HepG2 (cell line): ENCODE results near the gene RBMS2. TPM values are rescaled to one million over a fixed set of nuclear protein-coding genes. Genes with fewer than 3 reads are reported as not detected.

Experiments
- ATF3 ChIP-seq: sonication (generic); formaldehyde crosslinking; IDR thresholded peaks from 2 replicates; pipeline ENCODE4 v1.4.0; 2020; ENCODE audit warnings: missing genetic modification reagents
- CBX2 ChIP-seq, 2 experiments: fragments of 200-600 bp in 1 of 2; sonication (generic); formaldehyde crosslinking in 1 of 2; IDR thresholded peaks; 2 replicates each; pipeline versions ENCODE4 v1.7.0 to v1.8.1; 2018 to 2022; ENCODE audit warnings: low read depth in 2 of 2, low read length in 1 of 2, mild to moderate bottlenecking in 1 of 2, missing genetic modification reagents in 1 of 2
- PAX8 ChIP-seq: sonication (generic); formaldehyde crosslinking; IDR thresholded peaks from 2 replicates; pipeline ENCODE4 v1.8.0; 2022; ENCODE audit warnings: mild to moderate bottlenecking, missing genetic modification reagents, borderline replicate concordance
- RARA ChIP-seq: IDR thresholded peaks from 2 replicates; pipeline ENCODE4 v1.6.1; 2016; ENCODE audit warnings: missing genetic modification reagents, missing compliant biosample characterization
- REL ChIP-seq: sonication (generic); formaldehyde crosslinking; conservative IDR thresholded peaks from 2 replicates; pipeline ENCODE4 v1.8.0; 2022; ENCODE audit warnings: mild to moderate bottlenecking, missing genetic modification reagents, moderate library complexity
- SALL1 ChIP-seq: sonication (generic); formaldehyde crosslinking; IDR thresholded peaks from 2 replicates; pipeline ENCODE4 v1.8.0; 2022; ENCODE audit warnings: mild to moderate bottlenecking, missing genetic modification reagents
- SKIL ChIP-seq: sonication (generic); formaldehyde crosslinking; IDR thresholded peaks from 2 replicates; pipeline ENCODE4 v1.8.0; 2022; ENCODE audit warnings: missing genetic modification reagents, mild to moderate bottlenecking, moderate library complexity, borderline replicate concordance
- SPEN ChIP-seq: sonication (generic); formaldehyde crosslinking; IDR thresholded peaks from 2 replicates; pipeline ENCODE4 v1.5.1; 2020; ENCODE audit warnings: low read depth, mild to moderate bottlenecking, missing genetic modification reagents
- THAP11 ChIP-seq: IDR thresholded peaks from 2 replicates; pipeline ENCODE4 v1.6.1; 2016; ENCODE audit warnings: missing biosample characterization, missing genetic modification reagents
- XBP1 ChIP-seq: sonication (generic); formaldehyde crosslinking; IDR thresholded peaks from 2 replicates; pipeline ENCODE4 v1.5.0; 2020; ENCODE audit warnings: missing genetic modification reagents
- ZNF256 ChIP-seq: sonication (generic); formaldehyde crosslinking; conservative IDR thresholded peaks from 2 replicates; pipeline ENCODE4 v1.4.0; 2020; ENCODE audit warnings: missing genetic modification reagents
- ZNF326 ChIP-seq: sonication (generic); formaldehyde crosslinking; IDR thresholded peaks from 2 replicates; pipeline ENCODE4 v1.4.0; 2020; ENCODE audit warnings: missing genetic modification reagents, borderline replicate concordance
- ZNF501 ChIP-seq: sonication (generic); formaldehyde crosslinking; IDR thresholded peaks from 2 replicates; pipeline ENCODE4 v1.5.1; 2020; ENCODE audit warnings: mild to moderate bottlenecking, moderate library complexity, missing genetic modification reagents
- ZNF605 ChIP-seq: sonication (generic); formaldehyde crosslinking; IDR thresholded peaks from 2 replicates; pipeline ENCODE4 v1.8.0; 2022; ENCODE audit warnings: mild to moderate bottlenecking, missing genetic modification reagents
- ZNF674 ChIP-seq: sonication (generic); formaldehyde crosslinking; IDR thresholded peaks from 2 replicates; pipeline ENCODE4 v1.5.0; 2020; ENCODE audit warnings: low read depth, mild to moderate bottlenecking, missing genetic modification reagents
- ZNF777 ChIP-seq: sonication (generic); formaldehyde crosslinking; IDR thresholded peaks from 2 replicates; pipeline ENCODE4 v1.4.0; 2020; ENCODE audit warnings: missing genetic modification reagents
- ZNF782 ChIP-seq: sonication (generic); formaldehyde crosslinking; IDR thresholded peaks from 2 replicates; pipeline ENCODE4 v1.4.0; 2020; ENCODE audit warnings: missing genetic modification reagents, mild to moderate bottlenecking, borderline replicate concordance
- polyA plus RNA-seq, 8 experiments: library from polyadenylated mRNA; depleted of rRNA in 3 of 8; stranded (reverse) in 7 of 8; unstranded in 1 of 8; fragments of >200 nt; fragmentation: Illumina TruSeq in 4 of 8; extraction: Trizol in 4 of 8; gene quantifications; 2 replicates each; pipeline versions ENCODE4 v1.2.1 to v1.2.3, GENCODE V29; 2011 to 2016; ENCODE audit warnings: low read depth in 4 of 8, missing spikeins in 1 of 8, mixed read lengths in 1 of 8; ENCODE audit not compliant: insufficient read depth in 1 of 8
- total RNA-seq, 5 experiments: library from RNA; depleted of rRNA; stranded (reverse); fragments of >200 nt; fragmentation: Illumina TruSeq; extraction: Trizol; gene quantifications; 2 replicates each; pipeline ENCODE4 v1.2.3, GENCODE V29; 2016; ENCODE audit warnings: low read depth in 1 of 5
- TF ChIP-seq, protein P1 (sequence below): sonication (generic); formaldehyde crosslinking; IDR thresholded peaks from 2 replicates; pipeline ENCODE4 v1.5.0; 2020; ENCODE audit warnings: mild to moderate bottlenecking, missing genetic modification reagents, borderline replicate concordance
- TF ChIP-seq, protein P2 (sequence below): IDR thresholded peaks from 2 replicates; pipeline ENCODE4 v1.6.1; 2018; ENCODE audit warnings: missing genetic modification reagents, mild to moderate bottlenecking, missing compliant biosample characterization
- TF ChIP-seq, protein P3 (sequence below): sonication (generic); formaldehyde crosslinking; conservative IDR thresholded peaks from 2 replicates; pipeline ENCODE4 v1.4.0; 2020; ENCODE audit warnings: missing genetic modification reagents

RBMS2 gene
- total and polyA plus RNA-seq, 2 of the 13 experiments (the other 11 are each of a cell fraction or from before 2014, with no cell fraction given) = 0.53 to 7.4 TPM

DNA sequence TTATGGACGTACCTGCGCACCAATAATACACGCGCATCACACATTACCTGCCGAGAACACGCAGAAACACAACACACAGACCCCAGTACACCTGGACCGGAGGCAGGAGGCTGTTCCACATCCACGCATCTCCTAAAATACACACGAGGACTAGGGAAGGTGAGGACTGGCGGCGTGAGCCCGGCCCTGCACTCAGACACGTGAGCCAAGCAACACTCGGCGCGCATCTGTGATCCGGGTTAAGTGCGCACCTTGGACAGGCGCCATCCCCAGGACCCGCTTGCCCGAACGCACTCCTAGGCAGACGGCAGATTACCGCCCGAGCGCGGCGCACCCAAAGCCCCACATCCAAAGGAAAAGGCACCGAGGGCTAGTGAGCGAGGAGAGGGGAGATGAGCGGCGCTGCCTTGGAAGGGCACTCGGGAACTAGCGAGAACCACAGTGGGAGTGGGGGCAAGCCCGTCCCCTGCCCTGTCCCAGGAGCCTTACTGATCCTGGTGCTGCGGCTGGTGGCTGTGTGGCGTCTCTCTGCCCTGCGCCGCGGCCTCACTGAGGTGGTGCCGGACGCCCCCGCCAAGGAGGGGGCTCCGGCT, 34.1 kb upstream of the RBMS2 start (continued):
- TF ChIP-seq PAX8 = no peak; the same call in 1 of the 2 replicates
- no peak; the same call in 1 of the 2 replicates for TF ChIP-seq RARA (CRISPR knock-in tag)
- TF ChIP-seq ZNF256 (CRISPR knock-in tag) = no peak
- TF ChIP-seq SPEN (CRISPR knock-in tag) = peak; percentile 31; the same call in 1 of the 2 replicates
- no peak for TF ChIP-seq ZNF326
- TF ChIP-seq REL (CRISPR knock-in tag) = peak; percentile 53; the same call in 1 of the 2 replicates
- TF ChIP-seq SALL1 = no peak; the same call in 1 of the 2 replicates
- TF ChIP-seq ZNF501 (CRISPR knock-in tag) = peak; percentile 66; the same call in 1 of the 2 replicates
- TF ChIP-seq ZNF674 (CRISPR knock-in tag) = no peak
- TF ChIP-seq THAP11 (CRISPR knock-in tag) = no peak
- TF ChIP-seq ZNF782 (CRISPR knock-in tag) = peak; percentile 77; the same call in 1 of the 2 replicates
- TF ChIP-seq ZNF777 (CRISPR knock-in tag) = peak; percentile 58
- TF ChIP-seq SKIL = no peak
- TF ChIP-seq, protein P1, sequence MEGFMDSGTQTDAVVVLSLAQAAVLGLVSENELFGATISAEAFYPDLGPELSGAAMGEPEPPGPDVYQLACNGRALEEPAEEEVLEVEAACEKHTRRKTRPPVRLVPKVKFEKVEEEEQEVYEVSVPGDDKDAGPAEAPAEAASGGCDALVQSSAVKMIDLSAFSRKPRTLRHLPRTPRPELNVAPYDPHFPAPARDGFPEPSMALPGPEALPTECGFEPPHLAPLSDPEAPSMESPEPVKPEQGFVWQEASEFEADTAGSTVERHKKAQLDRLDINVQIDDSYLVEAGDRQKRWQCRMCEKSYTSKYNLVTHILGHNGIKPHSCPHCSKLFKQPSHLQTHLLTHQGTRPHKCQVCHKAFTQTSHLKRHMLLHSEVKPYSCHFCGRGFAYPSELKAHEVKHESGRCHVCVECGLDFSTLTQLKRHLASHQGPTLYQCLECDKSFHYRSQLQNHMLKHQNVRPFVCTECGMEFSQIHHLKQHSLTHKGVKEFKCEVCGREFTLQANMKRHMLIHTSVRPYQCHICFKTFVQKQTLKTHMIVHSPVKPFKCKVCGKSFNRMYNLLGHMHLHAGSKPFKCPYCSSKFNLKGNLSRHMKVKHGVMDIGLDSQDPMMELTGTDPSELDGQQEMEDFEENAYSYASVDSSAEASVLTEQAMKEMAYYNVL (CRISPR knock-in tag) = peak; percentile 26; the same call in 1 of the 2 replicates
- TF ChIP-seq, protein P2, sequence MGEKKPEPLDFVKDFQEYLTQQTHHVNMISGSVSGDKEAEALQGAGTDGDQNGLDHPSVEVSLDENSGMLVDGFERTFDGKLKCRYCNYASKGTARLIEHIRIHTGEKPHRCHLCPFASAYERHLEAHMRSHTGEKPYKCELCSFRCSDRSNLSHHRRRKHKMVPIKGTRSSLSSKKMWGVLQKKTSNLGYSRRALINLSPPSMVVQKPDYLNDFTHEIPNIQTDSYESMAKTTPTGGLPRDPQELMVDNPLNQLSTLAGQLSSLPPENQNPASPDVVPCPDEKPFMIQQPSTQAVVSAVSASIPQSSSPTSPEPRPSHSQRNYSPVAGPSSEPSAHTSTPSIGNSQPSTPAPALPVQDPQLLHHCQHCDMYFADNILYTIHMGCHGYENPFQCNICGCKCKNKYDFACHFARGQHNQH (CRISPR knock-in tag) = 0 out of 2 replicates have a peak, but pooled peaks have one; percentile 1
- TF ChIP-seq ATF3 = peak; percentile 50; the same call in 1 of the 2 replicates
- TF ChIP-seq CBX2 (IDR thresholded peaks at IDR 0.05; ENCODE audit: low read depth, low read length) = no peak
- no peak for TF ChIP-seq CBX2 (CRISPR knock-in tag; IDR thresholded peaks at IDR 0.05; ENCODE audit: low read depth)
- no peak for TF ChIP-seq ZNF605 (CRISPR knock-in tag)
- TF ChIP-seq, protein P3, sequence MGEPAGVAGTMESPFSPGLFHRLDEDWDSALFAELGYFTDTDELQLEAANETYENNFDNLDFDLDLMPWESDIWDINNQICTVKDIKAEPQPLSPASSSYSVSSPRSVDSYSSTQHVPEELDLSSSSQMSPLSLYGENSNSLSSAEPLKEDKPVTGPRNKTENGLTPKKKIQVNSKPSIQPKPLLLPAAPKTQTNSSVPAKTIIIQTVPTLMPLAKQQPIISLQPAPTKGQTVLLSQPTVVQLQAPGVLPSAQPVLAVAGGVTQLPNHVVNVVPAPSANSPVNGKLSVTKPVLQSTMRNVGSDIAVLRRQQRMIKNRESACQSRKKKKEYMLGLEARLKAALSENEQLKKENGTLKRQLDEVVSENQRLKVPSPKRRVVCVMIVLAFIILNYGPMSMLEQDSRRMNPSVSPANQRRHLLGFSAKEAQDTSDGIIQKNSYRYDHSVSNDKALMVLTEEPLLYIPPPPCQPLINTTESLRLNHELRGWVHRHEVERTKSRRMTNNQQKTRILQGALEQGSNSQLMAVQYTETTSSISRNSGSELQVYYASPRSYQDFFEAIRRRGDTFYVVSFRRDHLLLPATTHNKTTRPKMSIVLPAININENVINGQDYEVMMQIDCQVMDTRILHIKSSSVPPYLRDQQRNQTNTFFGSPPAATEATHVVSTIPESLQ (CRISPR knock-in tag) = no peak
- TF ChIP-seq XBP1 (CRISPR knock-in tag) = no peak
